GM21360 (cell line): ENCODE measurements around the gene WIPF3.

Experiments used
- ATAC-seq: cut with Tn5 transposase; IDR thresholded peaks from one replicate; pipeline ENCODE4 v1.9.1; 2021; ENCODE audit warnings: mild to moderate bottlenecking, moderate library complexity; ENCODE audit not compliant: unreplicated experiment

The WIPF3 gene

DNA sequence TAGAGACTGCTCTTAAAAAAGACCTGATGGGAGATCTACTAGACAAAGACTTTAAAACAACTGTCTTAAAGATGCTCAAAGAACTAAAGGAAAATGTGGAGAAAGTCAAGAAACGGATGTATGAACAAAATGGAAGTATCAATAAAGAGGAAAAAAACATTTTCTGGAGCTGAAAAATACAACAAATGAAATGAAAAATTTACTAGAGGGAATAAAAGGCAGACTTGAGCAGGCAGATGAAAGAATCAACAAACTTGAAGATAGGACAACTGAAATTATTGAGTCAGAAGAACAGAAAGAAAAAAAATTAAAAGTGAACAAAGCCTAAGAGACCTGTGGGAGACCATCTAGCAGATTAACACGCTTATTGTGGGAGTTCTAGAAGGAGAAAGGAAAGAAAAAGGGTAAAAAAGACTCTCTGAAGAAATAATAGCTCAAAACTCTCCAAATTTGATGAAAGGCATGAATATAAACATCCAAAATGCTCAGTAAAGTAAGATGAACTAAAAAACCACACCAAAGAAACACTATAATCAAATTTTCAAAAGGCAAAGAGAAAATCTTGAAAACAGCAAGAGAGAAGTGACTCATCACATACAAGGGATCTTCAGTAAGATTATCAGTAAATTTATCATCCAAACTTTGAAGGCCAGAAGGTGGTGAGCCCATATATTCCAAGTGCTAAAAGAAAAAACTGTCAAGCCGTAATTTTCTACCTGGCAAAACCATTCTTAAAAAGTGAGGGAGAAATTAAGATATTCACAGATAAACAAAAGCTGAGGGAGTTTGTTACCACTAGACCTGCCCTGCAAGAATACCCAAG lies 100.1 kb downstream of the WIPF3 start:
- ATAC-seq = no peak

DNA sequence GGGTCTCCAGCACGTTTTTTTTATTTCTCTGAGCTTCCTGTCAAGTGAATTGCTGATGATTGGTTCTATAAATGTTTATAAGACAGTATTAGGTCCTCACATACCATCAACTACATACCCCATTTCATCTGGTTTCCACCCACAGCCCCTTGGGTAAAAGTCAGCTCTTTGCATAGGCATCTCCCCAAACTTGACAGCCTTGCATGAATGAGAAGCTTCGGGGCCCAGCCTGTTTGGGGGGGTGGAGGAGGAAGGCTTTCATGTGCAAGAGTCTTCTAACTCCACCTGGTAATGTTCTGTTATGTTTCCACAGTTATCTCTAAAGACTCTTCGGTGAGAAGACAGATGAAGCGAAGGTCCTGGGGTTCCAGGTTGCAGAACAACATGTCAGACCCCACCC lies 107.9 kb downstream of the WIPF3 start:
- no peak for ATAC-seq

DNA sequence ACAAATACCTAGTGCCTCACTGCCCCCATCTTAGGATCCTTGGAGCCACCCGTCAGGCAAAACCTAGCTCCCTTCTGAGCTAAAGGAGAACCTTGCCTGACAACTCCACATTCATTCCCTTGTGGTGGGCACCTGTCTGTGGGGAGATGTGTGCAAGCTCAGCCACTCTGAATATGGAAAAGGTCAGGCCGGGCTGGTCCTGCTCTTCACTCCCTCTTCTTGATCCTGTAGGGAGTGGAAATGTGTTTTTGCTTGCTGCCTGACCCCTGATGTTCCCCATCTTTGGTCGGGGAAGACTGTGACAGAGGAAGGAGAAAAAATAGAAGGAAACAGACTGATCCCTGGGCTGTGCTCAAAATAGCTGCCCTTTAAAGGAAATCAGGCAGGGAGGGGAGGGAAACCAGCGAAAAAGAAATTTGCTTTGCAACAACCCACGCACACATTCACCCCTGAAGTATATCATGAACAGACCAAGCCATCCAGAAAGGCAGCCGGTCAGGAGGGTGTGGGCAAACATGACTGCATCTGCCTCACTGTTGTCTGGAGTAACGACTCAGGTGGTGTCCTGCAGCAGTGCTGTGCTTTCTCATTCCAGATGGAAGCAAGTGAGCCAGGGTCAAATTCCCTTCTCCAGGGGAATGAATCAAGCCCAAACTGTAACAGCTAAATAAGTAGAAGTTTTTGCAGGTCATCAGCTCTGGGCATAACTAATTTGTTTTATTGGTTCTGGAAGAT lies 109.3 kb downstream of the WIPF3 start:
- no peak for ATAC-seq

DNA sequence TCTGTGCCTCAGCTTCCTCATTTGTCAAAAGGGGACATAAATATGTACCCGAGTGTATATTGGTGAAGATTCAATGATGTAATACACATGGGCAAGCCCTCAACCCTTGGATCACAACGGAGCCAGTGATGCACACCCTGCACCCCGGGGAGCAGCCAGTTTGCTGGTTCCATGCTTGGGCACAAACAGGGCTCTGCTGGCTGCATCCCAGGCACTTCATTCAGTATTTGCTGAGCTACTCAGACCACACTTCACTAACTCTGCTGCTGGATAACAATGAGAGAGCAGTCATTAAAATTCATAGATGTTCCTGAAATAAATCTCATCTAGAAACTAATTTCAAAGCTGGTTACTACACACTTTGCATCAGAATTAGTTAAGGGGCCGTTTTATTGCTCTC lies 111.3 kb downstream of the WIPF3 start:
- no peak for ATAC-seq

DNA sequence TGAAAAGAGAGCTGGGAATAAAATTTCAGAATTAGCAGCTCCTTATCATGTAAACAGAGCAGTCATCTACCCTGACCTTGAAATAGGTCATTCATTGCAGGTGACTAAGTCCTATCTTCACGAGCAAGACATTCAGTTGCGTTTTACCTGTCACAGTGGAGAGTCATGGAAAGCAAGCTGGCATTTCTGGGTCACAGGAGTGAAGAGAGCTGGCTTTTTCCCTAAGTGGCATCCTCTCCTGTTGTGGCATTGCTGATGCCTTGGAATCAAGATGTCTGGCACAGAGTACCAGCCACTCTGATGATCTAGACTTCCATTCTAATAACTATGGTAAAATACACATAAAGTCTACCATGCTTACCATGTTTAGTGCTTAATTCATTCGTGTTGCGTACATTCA lies 112.5 kb downstream of the WIPF3 start:
- no peak for ATAC-seq

DNA sequence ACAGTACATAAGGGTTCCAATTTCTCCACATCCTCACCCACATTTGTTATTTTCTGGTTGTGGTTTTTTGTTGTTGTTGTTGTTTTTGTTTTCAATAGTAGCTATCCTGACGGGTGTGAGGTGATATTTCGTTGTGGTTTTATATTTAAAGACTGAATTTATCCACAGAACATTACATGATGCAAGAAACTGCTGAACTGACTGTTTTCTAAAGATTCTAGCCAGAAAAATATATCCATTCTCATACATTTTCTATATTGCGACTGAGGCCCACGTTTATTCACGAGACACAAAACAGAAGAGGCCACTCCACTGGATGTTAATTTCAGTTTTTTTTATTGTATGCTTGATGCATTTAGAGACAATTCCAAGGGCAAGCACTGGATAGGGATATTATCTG lies 113.5 kb downstream of the WIPF3 start:
- ATAC-seq = no peak

DNA sequence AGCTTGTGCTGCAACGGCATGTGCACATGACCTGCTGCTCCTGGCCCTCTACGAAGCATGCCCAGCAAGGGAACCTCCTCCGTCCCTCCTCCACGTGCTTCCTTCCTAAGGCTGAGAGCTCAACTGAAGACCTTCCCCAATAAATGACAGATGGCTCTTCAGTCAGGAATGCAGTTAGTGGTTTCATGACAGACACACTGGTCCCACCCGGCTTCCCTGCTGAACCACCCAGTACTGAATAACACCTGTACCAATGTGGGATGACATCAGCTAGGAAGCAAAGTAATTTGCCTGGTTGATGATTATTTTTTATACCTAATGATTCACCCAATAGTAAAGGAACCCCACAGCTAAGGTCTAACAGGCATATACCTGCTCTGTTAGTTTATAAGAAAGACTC lies 114.2 kb downstream of the WIPF3 start:
- ATAC-seq = no peak

DNA sequence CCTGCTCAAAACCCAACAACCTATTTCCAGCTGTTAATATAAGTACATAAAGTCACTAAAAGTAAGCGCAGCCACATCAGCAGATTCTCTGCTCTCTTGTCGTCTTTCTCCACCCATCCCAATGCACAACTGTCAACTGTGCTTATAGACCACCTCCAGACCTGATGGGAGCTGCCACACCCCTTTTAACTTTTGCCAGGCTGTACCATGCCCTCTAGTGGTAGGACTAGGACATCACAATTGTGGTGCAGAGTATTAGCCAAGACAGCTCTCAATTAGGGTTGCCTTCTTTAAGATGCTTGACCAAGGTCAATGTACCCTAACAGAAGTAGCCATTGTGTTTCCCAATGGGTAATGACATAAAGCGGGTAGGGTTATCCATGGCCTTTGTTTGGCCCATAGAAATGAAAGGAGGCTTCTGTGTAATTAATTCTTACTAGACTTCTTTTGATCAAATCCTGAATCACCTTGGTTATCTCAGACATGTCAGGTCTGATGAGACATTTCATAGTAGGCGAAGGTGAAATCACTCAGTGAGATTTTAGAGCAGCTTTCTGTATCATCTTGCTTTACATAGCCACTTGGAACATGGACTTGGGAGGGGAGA lies 115.2 kb downstream of the WIPF3 start:
- ATAC-seq = peak; percentile 89

DNA sequence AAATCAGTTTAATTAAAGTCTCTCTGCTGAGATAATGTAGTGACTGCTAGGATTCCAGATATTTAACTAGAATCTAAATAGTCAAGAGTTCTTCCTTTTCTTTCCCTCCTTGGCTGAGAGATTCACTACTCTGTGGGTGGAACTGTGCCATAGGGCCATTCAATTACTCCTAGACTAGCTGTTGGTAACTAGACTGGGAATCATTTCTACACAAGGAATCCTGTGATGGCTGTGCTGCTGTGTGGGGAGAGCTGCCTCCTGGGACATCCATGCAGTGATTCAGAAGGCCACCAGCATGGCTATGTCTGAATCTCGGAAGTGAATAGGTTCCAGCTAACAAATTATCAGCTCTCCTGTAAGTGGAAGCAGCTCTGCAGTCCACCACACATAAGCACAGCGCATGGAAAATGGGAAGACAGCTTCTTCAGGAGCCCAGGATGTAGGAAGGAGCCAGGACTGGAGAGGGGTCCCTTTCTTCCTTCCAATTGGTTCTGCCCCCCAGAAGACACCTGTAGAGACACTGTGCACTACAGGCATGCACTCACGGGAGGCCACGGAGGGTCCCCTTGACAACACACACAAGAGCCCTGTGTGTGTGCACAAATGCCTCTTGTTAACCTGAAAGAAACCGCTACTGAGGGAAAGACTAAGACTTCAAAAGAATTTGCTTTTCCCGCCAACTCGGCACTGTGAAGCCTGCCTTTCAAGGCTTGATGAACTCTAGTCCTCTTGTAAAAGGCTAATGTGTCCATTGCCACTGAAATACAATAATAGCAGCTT lies 116.8 kb downstream of the WIPF3 start:
- no peak for ATAC-seq

DNA sequence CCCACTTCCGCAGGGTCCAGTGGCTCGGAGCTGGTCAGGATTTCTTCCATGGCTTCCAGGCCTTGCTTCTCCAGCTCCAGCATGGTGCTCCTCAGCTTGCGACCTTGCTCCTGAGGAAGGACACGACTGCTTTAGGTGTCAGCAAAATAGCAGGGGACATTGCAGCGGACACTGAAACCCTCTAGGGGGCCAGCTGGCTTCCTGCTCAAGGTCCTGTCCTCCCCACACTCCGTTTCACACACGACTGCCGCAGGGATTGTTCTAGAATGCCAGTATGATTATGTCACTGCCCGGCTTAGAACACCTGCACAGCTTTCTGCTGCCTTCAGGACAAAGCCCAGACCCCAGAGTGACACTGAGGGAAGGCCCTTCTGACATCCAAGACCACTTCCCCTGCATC lies 117.7 kb downstream of the WIPF3 start:
- ATAC-seq = no peak

DNA sequence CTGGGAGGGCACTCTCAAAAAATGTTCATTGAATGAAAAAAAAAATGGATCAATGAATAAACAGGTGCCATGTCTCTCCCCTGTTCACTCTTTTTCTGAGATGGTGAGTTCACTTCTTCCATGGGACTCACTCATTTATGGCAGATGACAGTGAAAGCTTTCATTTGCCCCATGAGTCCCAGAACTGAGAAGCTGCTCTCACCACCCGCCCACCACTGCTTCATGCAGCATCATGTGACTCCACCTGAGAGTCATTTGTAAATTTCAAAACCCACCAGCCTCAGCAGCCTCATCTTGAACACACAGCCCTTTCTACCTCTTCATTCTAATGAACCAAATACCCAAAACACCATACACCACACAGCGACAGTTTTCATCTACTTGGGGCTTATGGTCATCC lies 118.4 kb downstream of the WIPF3 start:
- ATAC-seq = no peak

DNA sequence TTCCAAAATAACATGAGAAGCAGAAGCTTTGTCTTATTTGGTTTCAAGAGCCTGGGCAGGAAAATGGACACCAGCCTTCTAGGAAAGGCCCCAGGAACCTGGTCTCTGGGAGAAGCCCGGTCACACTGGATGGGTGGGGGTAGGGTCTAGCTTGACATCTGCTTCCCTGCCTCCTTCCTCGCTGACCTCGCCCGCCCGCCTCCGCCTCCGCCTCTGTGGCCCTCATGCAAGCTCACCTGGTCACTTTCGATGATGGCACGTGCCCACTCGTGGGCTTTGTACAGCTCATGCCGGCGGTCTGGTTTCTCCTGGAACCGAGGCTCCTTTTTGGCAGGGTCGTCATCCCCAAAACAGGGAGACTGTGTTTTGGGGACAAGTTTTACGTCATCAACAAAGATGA lies 119.9 kb downstream of the WIPF3 start:
- ATAC-seq = no peak

DNA sequence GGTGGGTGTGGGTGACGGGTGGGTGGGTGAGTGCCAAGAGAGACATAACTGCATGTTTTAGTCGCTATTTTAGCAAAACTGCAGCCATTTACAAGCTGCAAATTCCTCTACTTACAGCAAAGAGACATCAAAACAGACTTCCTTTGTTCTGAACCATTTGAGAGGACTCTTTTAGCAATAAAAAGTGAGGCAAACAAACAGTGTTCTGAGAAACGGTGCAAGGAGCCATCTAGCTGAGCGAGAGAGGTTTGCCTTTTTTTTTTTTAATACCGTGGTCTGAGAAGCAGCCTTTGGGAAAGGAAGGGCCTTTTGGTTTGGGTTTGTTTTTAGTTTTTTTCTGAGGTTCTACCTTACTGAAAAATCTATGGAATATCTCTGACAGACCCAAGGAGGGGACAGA lies 120.4 kb downstream of the WIPF3 start:
- no peak for ATAC-seq

DNA sequence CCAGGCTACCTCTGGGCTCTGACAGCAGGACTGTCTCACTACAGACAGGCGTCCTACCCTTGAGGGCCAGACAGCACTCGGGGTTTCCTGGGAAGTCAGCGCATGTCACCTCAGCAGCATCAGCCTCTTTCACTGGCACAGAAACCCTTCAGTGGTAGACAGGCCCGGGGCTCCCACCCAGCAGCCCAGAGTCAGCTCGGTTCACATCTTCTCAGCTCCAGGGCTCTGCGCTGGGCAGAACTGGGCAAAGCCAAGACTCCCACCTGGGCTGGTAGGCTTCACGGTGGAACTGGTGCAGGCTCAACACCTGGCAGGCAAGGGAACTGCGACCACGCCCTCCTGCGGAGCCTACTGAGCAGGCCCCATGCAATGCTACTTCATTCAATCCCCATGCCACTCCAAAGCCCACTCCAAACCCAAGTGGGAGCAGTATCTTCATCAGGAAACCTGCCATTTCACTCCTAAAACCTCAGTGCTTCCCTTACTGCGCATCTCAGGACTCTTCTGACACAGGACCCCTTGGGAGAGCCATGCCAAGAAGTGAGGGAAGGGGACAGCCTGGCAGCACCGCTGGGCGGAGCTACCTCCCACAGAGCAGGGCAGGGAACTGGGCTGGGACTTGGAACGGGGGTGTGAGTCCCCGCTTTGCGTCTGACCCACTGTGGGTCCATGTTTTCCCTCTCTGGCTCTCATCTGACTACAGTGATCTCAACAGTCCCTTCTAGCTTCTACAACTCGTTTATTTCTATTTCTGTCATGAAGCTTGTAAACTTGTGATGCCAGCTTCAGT lies 122.9 kb downstream of the WIPF3 start:
- ATAC-seq = no peak

DNA sequence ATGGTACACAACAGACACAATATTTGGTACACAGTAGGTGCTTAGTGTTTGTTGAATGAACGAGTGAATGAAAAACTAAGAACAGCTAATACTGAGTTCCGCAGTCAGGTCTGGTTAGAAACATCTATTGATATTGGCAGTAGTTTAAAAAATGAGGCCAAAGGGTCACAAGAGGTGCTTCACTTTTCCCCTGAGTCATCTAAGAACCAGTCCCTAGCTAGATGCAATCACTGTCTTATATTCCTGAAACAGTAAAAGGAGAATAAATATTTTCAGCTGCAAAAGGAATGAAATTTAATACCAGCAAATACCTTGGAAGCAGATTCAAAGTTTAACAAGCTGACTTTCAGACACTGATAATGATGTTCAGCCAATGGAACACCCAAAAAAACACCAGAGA lies 128.8 kb downstream of the WIPF3 start:
- no peak for ATAC-seq

DNA sequence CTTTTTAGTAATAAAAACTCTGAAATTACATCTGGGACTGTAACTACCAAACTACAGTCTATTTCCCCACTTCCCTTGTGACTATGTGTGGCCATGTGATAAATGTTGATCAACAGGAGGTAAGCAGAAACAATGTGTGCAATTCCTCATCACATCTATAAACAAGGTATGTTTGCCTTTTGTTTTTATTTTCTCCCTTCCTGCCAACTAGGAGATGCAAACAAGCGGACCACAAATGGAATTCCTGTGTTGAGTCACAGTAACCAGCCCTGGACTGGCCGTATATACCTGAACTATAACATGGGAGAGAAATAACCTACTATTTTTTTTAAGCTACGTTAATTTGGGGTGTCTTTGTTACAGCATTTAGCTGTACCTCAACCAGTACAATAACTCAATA lies 130.8 kb downstream of the WIPF3 start:
- ATAC-seq = no peak

DNA sequence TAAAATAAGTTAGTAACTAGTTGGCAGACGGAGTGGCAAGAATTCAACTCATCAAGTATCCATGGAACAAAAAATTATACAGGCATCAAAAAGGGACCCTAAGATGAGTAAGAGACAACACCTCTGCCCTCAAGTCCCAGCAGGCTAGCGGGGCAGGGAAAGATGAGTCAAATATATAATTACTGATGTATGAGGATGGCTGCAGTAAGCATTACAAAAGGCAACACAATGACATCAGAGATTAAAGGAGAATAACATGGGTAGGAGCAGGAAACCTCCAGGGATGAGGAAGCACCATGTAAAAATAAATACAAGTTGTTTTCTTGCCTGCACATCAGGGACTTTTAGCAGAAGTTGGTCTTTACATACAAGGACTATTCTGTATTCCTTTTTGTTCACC lies 133.9 kb downstream of the WIPF3 start:
- no peak for ATAC-seq

DNA sequence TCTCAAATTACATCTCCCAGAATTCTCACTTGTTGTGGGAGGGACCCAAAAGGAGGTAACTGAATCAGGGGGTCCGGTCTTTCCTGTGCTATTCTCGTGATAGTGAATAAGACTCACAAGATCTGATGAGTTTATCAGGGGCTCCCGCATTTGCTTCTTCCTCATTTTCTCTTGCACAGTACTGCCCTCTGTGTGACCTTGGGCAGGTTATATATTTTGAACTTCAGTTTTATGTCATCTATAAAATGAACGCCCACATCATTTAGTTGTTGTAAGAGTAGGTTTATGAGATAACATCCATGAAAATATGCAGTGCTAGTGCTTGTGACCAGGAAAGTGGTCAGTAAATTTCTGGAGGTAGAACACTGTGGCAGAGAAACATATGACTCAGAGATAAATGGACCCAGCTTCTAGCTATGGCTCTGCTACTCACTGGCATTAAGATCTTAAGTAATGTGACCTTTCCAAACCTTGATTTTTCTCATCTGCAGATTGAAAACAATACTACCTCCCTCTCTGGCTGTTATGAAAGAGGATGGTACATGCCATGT lies 139.0 kb downstream of the WIPF3 start:
- no peak for ATAC-seq

DNA sequence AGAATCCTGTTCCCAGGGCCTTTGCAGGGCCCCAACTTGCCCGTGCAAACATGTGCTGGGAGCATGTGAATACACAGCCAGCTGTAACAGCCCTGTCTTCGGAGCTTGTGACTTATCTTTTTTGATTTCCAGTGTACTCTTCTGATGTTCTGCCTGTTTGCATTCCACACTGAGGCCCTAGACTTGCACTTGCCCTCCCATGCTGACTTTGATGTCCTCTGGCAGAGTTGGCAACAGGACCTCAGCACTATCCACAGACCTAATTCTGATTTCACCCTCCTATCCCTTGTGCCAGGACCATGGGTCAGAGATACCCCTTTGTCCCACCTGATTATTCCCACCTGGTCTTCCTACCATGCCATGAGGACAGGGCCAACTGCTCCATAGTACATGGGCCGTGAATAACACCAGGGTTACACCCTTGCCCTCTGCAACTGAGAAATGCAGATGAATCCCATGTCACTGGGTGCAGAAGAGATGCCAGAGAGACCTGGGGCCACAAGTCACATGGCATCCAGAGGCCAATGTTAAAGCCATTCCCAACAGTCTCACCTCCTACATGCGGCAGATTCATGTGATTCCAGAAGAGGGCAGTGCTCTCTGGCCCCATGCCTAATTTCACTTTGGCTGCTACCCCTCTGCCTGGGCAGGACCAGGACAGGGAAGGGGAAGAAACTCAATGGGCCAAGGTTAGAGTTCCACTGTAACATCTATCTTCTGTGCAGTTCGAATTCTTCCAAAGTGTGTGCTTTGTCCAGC lies 140.3 kb downstream of the WIPF3 start:
- ATAC-seq = no peak

DNA sequence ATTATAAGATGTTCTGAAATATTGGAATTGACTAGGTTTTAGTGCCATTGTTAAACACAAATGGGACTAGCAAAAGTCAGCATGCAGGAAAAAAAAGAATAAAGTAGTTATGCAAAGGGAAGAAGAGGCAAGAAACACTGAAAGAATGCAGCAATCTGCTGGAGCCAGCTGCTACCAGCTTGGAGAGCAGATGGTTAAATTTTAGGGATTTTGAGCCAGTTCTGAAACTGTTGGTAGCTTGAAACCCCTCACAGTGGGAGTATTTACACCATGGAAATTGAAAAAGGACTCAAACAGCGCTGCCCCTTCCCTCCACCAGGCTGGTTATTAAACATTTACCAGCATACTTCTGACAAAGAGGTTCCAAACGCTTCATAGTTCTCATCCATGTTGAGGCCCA lies 142.3 kb downstream of the WIPF3 start:
- ATAC-seq = no peak
